ENCODE data around the gene TRIM43B.
"Not testable (repeated sequence)": the region's sequence is repeated elsewhere in the genome, so short reads cannot be mapped to it uniquely, and the experiment has no call there.

Gene TRIM43B

GRCh38 chr2:95509408-95509807 is 24.9 kb upstream of the TRIM43B start:
- H3K4me3 ChIP-seq (ENCODE audit: low read depth, low read length) = no peak overlapping the region
- no peak for TF ChIP-seq CTCF (IDR thresholded peaks at IDR 0.05; ENCODE audit: low read depth, low read length)

GRCh38 chr2:95505222-95505621 is 20.7 kb upstream of the TRIM43B start:
- no peak for TF ChIP-seq CTCF (IDR thresholded peaks at IDR 0.05; ENCODE audit: low read depth, low read length)
- no peak overlapping the region for H3K4me3 ChIP-seq (ENCODE audit: low read depth, low read length)

- no peak overlapping the region for H3K4me3 ChIP-seq (ENCODE audit: low read depth, low read length)
- TF ChIP-seq CTCF (IDR thresholded peaks at IDR 0.05; ENCODE audit: low read depth, low read length) = no peak
Measured at GRCh38 chr2:95500854-95501253, 16.3 kb upstream of the TRIM43B start.

- H3K4me3 ChIP-seq (ENCODE audit: low read depth, low read length) = not testable (repeated sequence)
Measured at GRCh38 chr2:95492076-95492475, 7.5 kb upstream of the TRIM43B start.

- not testable (repeated sequence) for H3K4me3 ChIP-seq (ENCODE audit: low read depth, low read length)
Measured at GRCh38 chr2:95475025-95475424, 9.5 kb downstream of the TRIM43B start.

GRCh38 chr2:95467984-95468383 is 16.6 kb downstream of the TRIM43B start:
- not testable (repeated sequence) for H3K4me3 ChIP-seq (ENCODE audit: low read depth, low read length)

GRCh38 chr2:95466572-95466971 is 18.0 kb downstream of the TRIM43B start:
- not testable (repeated sequence) for H3K4me3 ChIP-seq (ENCODE audit: low read depth, low read length)

- H3K4me3 ChIP-seq (ENCODE audit: low read depth, low read length) = not testable (repeated sequence)
Measured at GRCh38 chr2:95463292-95463691, 21.3 kb downstream of the TRIM43B start.

- not testable (repeated sequence) for H3K4me3 ChIP-seq (ENCODE audit: low read depth, low read length)
Measured at GRCh38 chr2:95445317-95445716, 39.2 kb downstream of the TRIM43B start.

GRCh38 chr2:95442474-95443099 is 42.0 kb downstream of the TRIM43B start:
- H3K4me3 ChIP-seq (ENCODE audit: low read depth, low read length) = not testable (repeated sequence)

- H3K4me3 ChIP-seq (ENCODE audit: low read depth, low read length) = not testable (repeated sequence)
Measured at GRCh38 chr2:95435872-95436209, 48.7 kb downstream of the TRIM43B start.

- H3K4me3 ChIP-seq (ENCODE audit: low read depth, low read length) = not testable (repeated sequence)
Measured at GRCh38 chr2:95435162-95435871, 49.2 kb downstream of the TRIM43B start.

- H3K4me3 ChIP-seq (ENCODE audit: low read depth, low read length) = not testable (repeated sequence)
Measured at GRCh38 chr2:95434507-95435076, 50.0 kb downstream of the TRIM43B start.

GRCh38 chr2:95433973-95434372 is 50.6 kb downstream of the TRIM43B start:
- H3K4me3 ChIP-seq (ENCODE audit: low read depth, low read length) = not testable (repeated sequence)

GRCh38 chr2:95433373-95433772 is 51.2 kb downstream of the TRIM43B start:
- H3K4me3 ChIP-seq (ENCODE audit: low read depth, low read length) = not testable (repeated sequence)

- H3K4me3 ChIP-seq (ENCODE audit: low read depth, low read length) = not testable (repeated sequence)
Measured at GRCh38 chr2:95429748-95430467, 54.6 kb downstream of the TRIM43B start.

All from WI38 (cell line).